Brain microvascular endothelial cell (primary cell): ENCODE measurements around the gene SYTL4.

Experiments used
- DNase-seq: peaks from one replicate; pipeline ENCODE4 v3.0.0-alpha.2; 2020
- H3K27ac ChIP-seq: fragments of 250-450 bp; sonication (Bioruptor Pico); 2 replicates; pipeline ENCODE4 v1.5.1; 2020; ENCODE audit warnings: mild to moderate bottlenecking, moderate library complexity
- H3K27me3 ChIP-seq: fragments of 250-450 bp; sonication (Bioruptor Pico); replicated peaks from 2 replicates; pipeline ENCODE4 v1.5.1; 2020; ENCODE audit warnings: mild to moderate bottlenecking
- H3K36me3 ChIP-seq: fragments of 250-450 bp; sonication (Bioruptor Pico); replicated peaks from 2 replicates; pipeline ENCODE4 v1.5.1; 2020; ENCODE audit warnings: mild to moderate bottlenecking
- H3K4me3 ChIP-seq: 2 replicates; pipeline ENCODE4 v1.5.1; 2011; ENCODE audit warnings: low read depth, mild to moderate bottlenecking, control low read depth, low read length, moderate library complexity
- in situ Hi-C: cut with HindIII; loops from 2 replicates; pipeline ENCODE4 v1.10.0; 2017; ENCODE audit warnings: low sequenced_read_pairs, low pct_ligation_motif_present
- TF ChIP-seq, protein P1 (sequence below): IDR thresholded peaks from 2 replicates; pipeline ENCODE4 v1.5.1; 2011; ENCODE audit warnings: low read depth, mild to moderate bottlenecking, moderate library complexity, low read length, control low read depth, inconsistent platforms; ENCODE audit errors: missing control alignments

SYTL4 gene

GRCh38 chrX:100635040-100635439 is 96.9 kb downstream of the SYTL4 start:
- no peak for DNase-seq
- peak overlapping the region; percentile 73 for H3K4me3 ChIP-seq
- in situ Hi-C loops = no loop called here
- H3K27ac ChIP-seq = no peak overlapping the region
- TF ChIP-seq, protein P1, sequence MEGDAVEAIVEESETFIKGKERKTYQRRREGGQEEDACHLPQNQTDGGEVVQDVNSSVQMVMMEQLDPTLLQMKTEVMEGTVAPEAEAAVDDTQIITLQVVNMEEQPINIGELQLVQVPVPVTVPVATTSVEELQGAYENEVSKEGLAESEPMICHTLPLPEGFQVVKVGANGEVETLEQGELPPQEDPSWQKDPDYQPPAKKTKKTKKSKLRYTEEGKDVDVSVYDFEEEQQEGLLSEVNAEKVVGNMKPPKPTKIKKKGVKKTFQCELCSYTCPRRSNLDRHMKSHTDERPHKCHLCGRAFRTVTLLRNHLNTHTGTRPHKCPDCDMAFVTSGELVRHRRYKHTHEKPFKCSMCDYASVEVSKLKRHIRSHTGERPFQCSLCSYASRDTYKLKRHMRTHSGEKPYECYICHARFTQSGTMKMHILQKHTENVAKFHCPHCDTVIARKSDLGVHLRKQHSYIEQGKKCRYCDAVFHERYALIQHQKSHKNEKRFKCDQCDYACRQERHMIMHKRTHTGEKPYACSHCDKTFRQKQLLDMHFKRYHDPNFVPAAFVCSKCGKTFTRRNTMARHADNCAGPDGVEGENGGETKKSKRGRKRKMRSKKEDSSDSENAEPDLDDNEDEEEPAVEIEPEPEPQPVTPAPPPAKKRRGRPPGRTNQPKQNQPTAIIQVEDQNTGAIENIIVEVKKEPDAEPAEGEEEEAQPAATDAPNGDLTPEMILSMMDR = no peak
- H3K27me3 ChIP-seq = no peaks in the 10 kb centered on the region
- H3K36me3 ChIP-seq = peaks cover 2% of the 10 kb centered on the region

DNA sequence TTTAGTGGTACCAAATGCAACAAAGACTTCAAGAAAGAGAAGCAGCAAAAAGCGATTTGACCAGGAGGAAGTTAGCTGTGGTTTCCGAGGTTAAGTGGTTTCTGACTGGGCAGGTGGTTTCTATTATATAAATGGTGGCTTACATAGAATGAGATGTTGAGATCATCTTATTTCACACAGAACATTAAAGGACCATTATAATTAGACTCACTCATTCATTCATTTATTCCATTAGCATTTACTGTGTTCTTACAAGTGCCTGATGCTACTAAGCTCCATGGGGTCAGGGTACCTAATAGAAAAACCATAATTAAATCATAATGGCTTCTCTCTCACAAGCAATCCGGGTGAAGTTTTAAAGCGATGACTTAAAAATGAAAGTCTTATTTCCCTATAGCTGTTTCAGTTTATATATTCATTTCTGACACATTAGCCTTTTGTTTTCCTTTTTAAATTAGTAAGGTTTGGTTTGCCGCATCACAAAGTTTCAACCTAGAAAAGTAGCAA is 105.9 kb downstream of the SYTL4 start:
- Histone ChIP-seq H3K27ac (no peak overlapping the region), H3K4me3 (no peak overlapping the region), H3K27me3 (no peaks in the 10 kb centered on the region), H3K36me3 (no peaks in the 10 kb centered on the region)
- in situ Hi-C loops = no loop called here
- DNase-seq = no peak
- TF ChIP-seq, protein P1 = no peak
